Measurements from ENCODE around the gene PDHX.

GRCh38 chr11:35041070-35041554, 124.7 kb downstream of the PDHX start:
- TF ChIP-seq CTCF (IDR thresholded peaks at IDR 0.05): no peak
- TF ChIP-seq POLR2A (IDR thresholded peaks at IDR 0.05): no peak
- TF ChIP-seq POLR2AphosphoS5 (IDR thresholded peaks at IDR 0.05): no peak

Data from gastroesophageal sphincter (tissue), 3 donors.